Measurements from ENCODE around the gene TNIP2.

DNA sequence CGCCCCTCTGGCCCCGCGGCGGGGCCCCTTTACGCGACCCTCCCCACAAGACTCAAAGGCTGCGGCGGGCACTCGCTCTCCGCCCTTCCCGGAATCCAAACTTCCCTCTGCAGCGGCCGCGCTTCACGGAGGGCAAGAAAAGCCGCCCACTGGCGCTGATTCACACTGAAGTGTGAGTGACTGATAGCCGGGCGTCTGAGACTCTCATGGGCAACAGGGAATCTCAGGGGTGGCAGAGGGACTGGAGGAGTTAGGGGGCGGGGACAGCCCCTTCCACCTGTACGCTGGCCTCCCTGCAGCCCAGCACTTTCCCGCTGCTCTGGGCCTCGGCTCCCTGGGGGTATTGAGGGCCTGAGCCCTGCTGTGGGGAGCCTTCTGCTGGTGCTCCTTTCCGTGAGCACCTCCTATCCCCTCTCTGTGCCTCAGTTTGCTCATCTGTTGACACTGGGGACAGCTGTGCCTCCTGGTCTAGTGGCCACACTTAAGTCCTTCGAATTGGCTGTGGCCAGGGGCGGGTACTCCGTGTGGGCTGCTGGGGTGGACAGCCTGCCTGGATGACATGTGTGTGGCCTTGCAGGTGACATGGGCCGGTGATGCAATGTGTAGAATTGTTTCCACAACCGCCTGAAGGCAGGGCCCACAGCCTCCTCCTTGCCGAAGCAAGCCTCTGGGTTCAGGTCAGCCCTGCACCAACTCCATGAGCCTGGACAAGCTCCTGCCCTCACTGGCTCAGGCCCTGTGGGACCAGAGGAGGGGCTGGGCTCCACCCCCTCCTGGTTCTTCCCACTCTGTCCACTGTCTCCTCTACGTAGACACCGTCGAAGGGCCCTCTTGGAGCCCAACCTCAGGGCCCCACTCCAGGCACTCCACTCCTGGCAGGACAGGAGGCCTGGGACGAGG lies 37.7 kb upstream of the TNIP2 start:
- TF ChIP-seq TAF1 (IDR thresholded peaks at IDR 0.05; ENCODE audit: borderline replicate concordance, low read depth, low read length), result no peak
- no peak for TF ChIP-seq POLR2AphosphoS5 (IDR thresholded peaks at IDR 0.05; ENCODE audit: low read depth, low read length)
- TF ChIP-seq POLR2A (IDR thresholded peaks at IDR 0.05; ENCODE audit: low read depth, low read length), result no peak

Measured in GM12892 (cell line).